ENCODE measurements around the gene RAB11FIP5.

Gene RAB11FIP5

GRCh38 chr2:73054980-73055379 is 57.8 kb downstream of the RAB11FIP5 start:
- DNase-seq (ENCODE audit: low read depth, low spot score): no peak
- ChIA-PET CTCF (no interaction called here), POLR2A (no interaction called here)
- no peak overlapping the region for H3K4me3 ChIP-seq (ENCODE audit: low read depth, low read length)
- TF ChIP-seq CTCF (IDR thresholded peaks at IDR 0.05; ENCODE audit: insufficient read depth, low read length, missing control alignments): no peak

- POLR2A ChIA-PET: no interaction called here
- no peak for DNase-seq (ENCODE audit: low read depth, low spot score)
- CTCF ChIA-PET: interaction anchor here (1.2 to 1.6 kb wide), 5 partner anchors 9 to 161 kb away, joined by 3 to 6 read pairs (median 4); no protein-coding TSS in a partner anchor
Measured at GRCh38 chr2:73053316-73054114, 59.2 kb downstream of the RAB11FIP5 start.

GRCh38 chr2:73050121-73050545 is 62.6 kb downstream of the RAB11FIP5 start:
- POLR2A ChIA-PET: no interaction called here
- no peak for TF ChIP-seq CTCF (IDR thresholded peaks at IDR 0.05; ENCODE audit: insufficient read depth, low read length, missing control alignments)
- no peak for DNase-seq (ENCODE audit: low read depth, low spot score)
- CTCF ChIA-PET: interaction anchor here (1.7 kb wide), 1 partner anchor 157 kb away, joined by 5 read pairs; no protein-coding TSS in a partner anchor
- H3K4me3 ChIP-seq (ENCODE audit: low read depth, low read length): no peak overlapping the region

More at GRCh38 chr2:73053316-73054114, 59.2 kb downstream of the RAB11FIP5 start:
- no peak for TF ChIP-seq CTCF (IDR thresholded peaks at IDR 0.05; ENCODE audit: insufficient read depth, low read length, missing control alignments)
- H3K4me3 ChIP-seq (ENCODE audit: low read depth, low read length): no peak overlapping the region

- TF ChIP-seq CTCF (IDR thresholded peaks at IDR 0.05; ENCODE audit: insufficient read depth, low read length, missing control alignments): no peak
- POLR2A ChIA-PET: no interaction called here
- CTCF ChIA-PET: interaction anchor here (1.4 to 1.5 kb wide), 2 partner anchors 70 to 151 kb away, joined by 3 to 4 read pairs; no protein-coding TSS in a partner anchor
- H3K4me3 ChIP-seq (ENCODE audit: low read depth, low read length): no peak overlapping the region
- DNase-seq (ENCODE audit: low read depth, low spot score): no peak
Measured at GRCh38 chr2:73043929-73044832, 68.6 kb downstream of the RAB11FIP5 start.

- no peak for TF ChIP-seq CTCF (IDR thresholded peaks at IDR 0.05; ENCODE audit: insufficient read depth, low read length, missing control alignments)
- CTCF ChIA-PET: interaction anchor here (0.9 to 1.5 kb wide), 2 partner anchors 59 to 69 kb away, joined by 4 read pairs; no protein-coding TSS in a partner anchor
- POLR2A ChIA-PET: no interaction called here
- H3K4me3 ChIP-seq (ENCODE audit: low read depth, low read length): no peak overlapping the region
- no peak for DNase-seq (ENCODE audit: low read depth, low spot score)
Measured at GRCh38 chr2:73043276-73043675, 69.5 kb downstream of the RAB11FIP5 start.

All from AG04449 (cell line).